HG02870 (cell line): Measurements from ENCODE around the gene ZNF280D.
"Not testable (repeated sequence)": the region's sequence is repeated elsewhere in the genome, so short reads cannot be mapped to it uniquely, and the experiment has no call there.

Experiments
- ATAC-seq: cut with Tn5 transposase; IDR thresholded peaks from one replicate; pipeline ENCODE4 v1.9.1; 2021; ENCODE audit warnings: mild to moderate bottlenecking, moderate library complexity; ENCODE audit not compliant: unreplicated experiment

ZNF280D gene

GRCh38 chr15:56719774-56720555 is 13.3 kb downstream of the ZNF280D start:
- ATAC-seq = no peak

DNA sequence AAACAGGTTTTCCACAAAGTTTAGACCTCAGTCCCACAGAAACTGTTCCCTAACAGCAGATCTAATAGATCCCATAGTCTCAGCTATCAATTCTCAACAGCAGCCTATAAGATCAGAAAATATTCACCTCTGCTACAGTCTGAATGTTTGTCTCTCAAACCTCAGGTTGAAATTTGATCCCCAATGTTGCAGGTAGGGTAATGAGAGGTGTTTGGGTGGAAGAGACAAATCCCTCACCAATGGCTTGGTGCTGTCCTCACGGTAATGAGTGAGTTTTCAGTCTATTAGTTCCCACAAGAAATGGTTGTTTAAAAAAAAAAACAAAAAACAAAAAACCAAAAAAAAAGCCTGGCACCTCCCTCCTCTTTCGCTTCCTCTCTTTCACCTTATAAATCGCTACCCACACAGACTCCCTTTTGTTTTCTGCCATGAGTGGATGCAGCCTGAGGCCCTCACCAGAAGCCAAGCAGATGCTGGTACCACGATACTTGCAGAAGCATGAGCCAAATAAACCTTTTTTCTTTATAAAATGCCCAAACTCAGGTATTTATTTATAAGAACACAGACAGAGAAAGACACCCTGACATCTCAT is 14.2 kb downstream of the ZNF280D start:
- no peak for ATAC-seq

DNA sequence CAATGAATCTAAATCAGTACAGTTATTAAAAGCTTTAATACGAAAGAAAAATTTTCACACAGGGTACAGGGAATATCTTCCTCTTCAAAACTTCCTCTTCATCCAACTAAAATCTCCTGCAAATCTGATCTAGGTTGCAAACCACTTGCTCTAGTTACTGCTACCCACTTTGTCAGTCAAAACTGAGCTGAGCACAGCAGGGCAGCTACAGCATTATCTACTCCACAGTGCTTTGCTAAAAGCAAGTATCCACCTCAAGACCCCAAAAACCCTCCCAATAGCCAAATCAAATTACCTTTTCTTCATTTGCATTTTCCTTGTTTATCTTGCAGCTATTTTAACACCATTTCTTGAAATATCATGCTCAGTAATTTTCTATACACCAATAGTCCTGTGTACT is 14.7 kb downstream of the ZNF280D start:
- ATAC-seq = no peak

DNA sequence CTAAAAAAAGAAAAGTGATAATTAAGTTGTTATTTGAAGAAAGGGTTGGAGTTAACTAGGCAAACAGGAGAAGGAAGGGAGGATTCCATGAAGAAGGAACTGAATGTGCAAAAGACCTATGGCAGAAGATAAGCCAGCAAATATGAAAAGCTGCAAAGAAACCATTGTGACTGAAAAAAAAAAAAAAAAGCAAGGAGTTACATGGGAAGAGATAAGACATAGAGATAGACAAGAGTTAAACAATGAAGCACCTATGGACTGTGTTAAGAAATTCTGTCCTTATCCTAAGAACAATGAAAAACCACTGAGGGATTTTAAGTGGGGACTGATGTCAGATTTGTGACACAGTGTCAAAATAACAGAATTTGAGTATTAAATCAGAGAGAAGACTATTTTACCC is 17.0 kb downstream of the ZNF280D start:
- ATAC-seq = no peak

GRCh38 chr15:56715220-56715619 is 18.1 kb downstream of the ZNF280D start:
- ATAC-seq = no peak

DNA sequence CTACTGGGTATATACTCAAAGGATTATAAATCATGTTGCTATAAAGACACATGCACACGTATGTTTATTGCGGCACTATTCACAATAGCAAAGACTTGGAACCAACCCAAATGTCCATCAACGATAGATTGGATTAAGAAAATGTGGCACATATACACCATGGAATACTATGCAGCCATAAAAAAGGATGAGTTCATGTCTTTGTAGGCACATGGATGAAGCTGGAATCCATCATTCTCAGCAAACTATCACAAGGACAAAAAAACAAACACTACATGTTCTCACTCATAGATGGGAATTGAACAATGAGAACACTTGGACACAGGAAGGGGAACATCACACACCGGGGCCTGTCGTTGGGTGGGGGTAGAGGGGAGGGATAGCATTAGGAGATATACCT is 23.8 kb downstream of the ZNF280D start:
- ATAC-seq = not testable (repeated sequence)

GRCh38 chr15:56699743-56700142 is 33.6 kb downstream of the ZNF280D start:
- ATAC-seq = peak; percentile 48

- no peak for ATAC-seq
These were observed 35.0 kb downstream of the ZNF280D start for GRCh38 chr15:56698270-56698669.

DNA sequence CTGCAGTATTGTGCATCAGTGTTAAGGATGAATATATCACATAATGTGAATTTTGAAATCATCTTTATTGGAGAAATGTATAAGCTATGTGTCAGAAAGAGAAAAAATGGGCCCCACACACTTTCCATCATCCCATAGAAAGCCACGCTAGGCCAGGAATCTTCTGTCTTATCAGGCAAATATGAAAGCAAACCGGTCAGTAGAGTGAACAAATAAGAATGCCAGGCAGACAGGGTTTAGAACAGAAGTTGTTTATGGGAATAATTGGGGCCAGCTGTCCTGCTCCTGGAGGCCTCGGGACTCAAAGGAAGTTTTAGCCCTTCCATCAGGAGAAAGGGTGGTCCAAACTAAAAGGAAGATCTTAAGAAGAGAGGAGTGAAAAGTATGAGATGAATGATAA is 39.5 kb downstream of the ZNF280D start:
- no peak for ATAC-seq

- ATAC-seq = no peak
These were observed 42.6 kb downstream of the ZNF280D start for GRCh38 chr15:56690733-56691132.

GRCh38 chr15:56683908-56684307 is 49.4 kb downstream of the ZNF280D start:
- ATAC-seq = no peak

DNA sequence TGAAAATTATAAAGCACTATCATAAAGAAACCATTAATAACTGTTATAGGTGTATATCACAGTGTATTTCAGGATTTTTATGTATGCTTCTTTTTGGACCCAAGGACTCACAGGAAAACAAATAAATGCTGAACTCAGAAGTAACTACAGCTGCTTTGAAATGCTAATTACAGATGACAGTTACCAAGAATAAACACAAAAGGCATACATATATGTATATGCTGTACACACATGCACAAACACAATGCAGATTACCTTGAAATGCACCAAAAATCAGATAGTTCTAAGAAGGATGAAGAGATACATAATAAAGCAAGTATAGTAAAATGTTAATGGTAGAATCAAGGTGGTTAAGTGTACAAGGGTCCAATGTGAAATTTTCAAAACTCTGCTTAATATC is 52.2 kb downstream of the ZNF280D start:
- ATAC-seq = no peak

GRCh38 chr15:56679225-56679624 is 54.1 kb downstream of the ZNF280D start:
- ATAC-seq = no peak

DNA sequence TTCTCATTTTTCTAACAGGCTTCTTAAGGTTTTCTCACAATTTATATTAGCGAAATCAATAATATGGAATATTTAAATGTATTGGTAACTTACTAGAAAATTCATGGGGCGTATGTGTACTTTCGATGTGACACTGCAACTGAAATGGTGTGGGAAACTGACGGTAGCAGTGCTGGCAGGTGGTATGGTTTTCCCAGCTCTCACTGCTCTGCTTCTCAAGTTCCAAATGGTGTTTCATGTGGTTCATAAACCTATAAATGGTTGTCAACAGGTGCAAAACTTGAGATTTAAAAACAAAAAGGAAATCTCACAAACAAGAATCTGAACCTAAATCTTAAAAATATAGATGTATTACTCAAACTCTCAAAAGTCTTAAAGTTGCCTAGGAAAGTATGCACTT is 54.7 kb downstream of the ZNF280D start:
- ATAC-seq = no peak

- no peak for ATAC-seq
These were observed 56.0 kb downstream of the ZNF280D start for GRCh38 chr15:56677271-56677670.

GRCh38 chr15:56675930-56676329 is 57.4 kb downstream of the ZNF280D start:
- ATAC-seq = no peak

DNA sequence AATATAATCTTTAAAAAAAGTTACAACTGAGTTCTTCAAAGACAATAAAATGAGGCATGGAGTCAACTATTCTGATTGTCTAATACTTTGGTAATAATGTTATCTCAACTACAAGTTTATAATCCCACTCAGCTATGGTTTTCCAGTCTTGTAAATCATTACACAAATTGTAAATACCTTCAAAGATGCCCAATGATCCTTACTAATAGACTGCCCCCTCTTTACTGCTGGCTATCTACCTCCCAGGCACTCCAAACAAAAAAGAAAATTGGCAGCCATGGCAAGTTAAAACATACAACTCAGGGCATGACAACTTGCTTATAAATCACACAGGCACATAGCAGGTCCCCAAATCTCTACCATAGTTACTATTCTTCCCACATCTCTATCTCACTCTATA is 58.5 kb downstream of the ZNF280D start:
- no peak for ATAC-seq

- no peak for ATAC-seq
These were observed 60.6 kb downstream of the ZNF280D start for GRCh38 chr15:56672721-56673120.

DNA sequence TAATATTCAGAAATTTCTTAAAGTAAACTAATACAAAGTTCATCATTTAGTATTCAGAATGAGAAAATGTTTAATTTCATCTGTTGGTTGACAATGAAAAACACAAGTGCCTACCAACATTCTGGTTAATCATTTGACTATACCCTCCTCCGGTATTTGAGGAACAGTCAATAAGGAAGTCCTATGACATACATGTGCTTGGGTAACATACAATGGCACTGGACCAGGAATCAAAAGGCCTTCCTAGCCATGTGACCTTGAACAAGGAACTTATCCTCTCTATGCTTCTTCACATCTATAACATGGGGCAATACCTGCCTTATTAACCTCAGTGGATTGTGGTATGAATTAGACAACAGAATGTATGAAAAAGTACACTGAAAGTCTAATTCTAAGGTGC is 65.8 kb downstream of the ZNF280D start:
- no peak for ATAC-seq

- no peak for ATAC-seq
These were observed 72.4 kb downstream of the ZNF280D start for GRCh38 chr15:56660943-56661342.

DNA sequence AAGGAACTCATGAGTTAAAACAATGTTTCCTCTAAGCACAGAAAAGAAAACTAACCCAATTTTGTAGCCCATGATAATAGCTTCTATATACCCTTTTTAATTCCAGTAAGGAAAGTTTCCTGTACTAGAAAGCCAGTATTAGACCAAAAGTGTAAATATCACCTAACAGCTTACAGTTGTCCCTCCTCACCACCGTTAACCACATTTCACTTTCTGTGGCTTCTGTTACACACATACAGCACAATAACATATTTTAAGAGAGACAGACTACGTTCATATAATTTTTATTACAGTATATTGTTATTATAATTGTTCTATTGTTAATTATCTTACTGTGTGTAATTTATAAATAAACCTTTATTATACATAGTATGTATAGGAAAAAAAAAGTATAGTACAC is 74.1 kb downstream of the ZNF280D start:
- no peak for ATAC-seq

- ATAC-seq = no peak
These were observed 78.7 kb downstream of the ZNF280D start for GRCh38 chr15:56654624-56655023.

- no peak for ATAC-seq
These were observed 79.1 kb downstream of the ZNF280D start for GRCh38 chr15:56654216-56654615.
